Adrenal gland (tissue), 5 donors: ENCODE data around the gene HHATL.

ENCODE experiments used
- CTCF ChIP-seq, 6 experiments: fragments of 450-650 bp in 4 of 6; fragments of 200-600 bp in 2 of 6; sonication (generic) in 1 of 6; IDR thresholded peaks; 1 replicate in 5 of 6; 2 replicates in 1 of 6; pipeline versions ENCODE4 v1.5.1 to v1.8.0; 2016 to 2021; ENCODE audit warnings: antibody characterized with exemption in 6 of 6, mild to moderate bottlenecking in 2 of 6, moderate library complexity in 1 of 6
- POLR2A ChIP-seq, 2 donors: fragments of 450-650 bp; IDR thresholded peaks; one replicate each; pipeline ENCODE4 v1.6.1; 2017; ENCODE audit warnings: antibody characterized with exemption in 2 of 2, mild to moderate bottlenecking in 2 of 2, moderate library complexity in 1 of 2
- donor health status: DM: no; HTN: no; CAD: no.

- TF ChIP-seq CTCF (IDR thresholded peaks at IDR 0.05) (no peak), POLR2A (IDR thresholded peaks at IDR 0.05) (no peak)
These were observed 44.9 kb downstream of the HHATL start for GRCh38 chr3:42657675-42658074.
